ENCODE data around the gene SPATA2L.
A peak's percentile ranks its signal among the peaks of the same experiment; 100 is the strongest.

The SPATA2L gene

GRCh38 chr16:89729863-89730593, 28.5 kb upstream of the SPATA2L start:
- no peak for DNase-seq

GRCh38 chr16:89729293-89729692, 27.8 kb upstream of the SPATA2L start:
- no peak for DNase-seq

DNA sequence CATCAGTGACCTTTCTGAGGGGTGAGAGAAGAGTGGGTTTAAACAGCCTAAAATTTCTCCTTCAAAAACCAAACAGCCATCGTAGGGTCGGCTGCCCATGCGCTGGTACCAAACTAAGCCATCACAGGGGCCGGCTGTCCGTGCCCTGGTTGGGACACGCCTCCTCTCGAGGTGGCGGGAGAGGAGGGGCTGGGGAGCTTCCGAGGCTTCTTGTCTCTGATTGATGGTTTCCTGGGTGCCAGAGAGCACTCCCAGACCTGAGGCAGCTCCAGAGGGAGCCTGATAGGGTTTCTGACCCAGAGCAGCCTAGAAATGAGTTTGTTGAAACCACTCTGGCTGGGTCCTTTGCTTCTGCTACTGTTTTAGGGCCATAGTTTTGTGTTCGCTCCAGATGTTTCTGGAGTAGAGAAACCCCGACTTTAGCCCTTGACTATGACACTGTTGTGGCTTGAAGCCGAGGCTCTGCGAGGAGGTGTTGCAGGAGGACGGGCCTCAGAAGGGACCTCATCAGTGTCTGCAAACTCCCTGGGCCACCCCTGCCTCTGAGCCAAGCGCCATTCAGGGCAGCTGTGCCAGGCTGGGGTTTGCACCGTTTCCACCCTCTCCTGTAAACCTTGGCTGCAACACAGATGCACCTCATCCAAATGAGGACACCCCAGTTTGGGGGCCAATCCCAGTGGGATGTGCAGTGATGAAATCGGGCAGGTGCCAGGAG, 26.1 kb upstream of the SPATA2L start:
- DNase-seq, result no peak

GRCh38 chr16:89723279-89724250, 22.1 kb upstream of the SPATA2L start:
- DNase-seq, result peak; percentile 27 to 99 (median 94)

DNA sequence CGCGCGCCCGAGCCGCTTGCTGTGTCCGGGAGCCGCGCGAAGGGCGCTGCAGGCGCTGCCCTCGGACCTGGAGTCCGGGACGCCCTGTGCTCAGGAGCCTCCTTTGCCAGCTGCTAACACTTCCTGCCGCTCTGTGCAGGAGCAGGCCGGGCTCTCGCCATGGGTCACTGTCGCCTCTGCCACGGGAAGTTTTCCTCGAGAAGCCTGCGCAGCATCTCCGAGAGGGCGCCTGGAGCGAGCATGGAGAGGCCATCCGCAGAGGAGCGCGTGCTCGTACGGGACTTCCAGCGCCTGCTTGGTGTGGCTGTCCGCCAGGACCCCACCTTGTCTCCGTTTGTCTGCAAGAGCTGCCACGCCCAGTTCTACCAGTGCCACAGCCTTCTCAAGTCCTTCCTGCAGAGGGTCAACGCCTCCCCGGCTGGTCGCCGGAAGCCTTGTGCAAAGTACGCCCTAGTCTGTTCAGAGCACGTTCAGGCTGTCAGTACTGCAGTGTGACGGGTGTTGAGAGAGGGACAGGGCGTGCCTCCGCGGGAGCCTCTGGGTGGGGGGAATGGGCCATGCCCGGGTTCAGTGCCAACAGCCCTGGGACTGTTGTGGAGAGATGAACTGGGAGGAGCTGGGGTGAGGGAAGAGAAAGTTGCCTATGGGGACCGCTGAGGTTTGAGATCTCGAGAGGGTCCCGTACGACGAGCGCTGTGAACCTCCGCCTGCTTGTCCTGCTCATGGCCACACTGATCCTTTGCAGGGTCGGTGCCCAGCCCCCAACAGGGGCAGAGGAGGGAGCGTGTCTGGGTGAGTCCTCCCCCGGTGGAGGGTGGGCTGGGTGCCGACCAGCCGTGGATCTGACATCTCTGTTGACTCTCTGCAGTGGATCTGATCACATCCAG, 21.1 kb upstream of the SPATA2L start:
- DNase-seq, result peak in 41 of 56 donors; percentile 17 to 69 (median 39)

- peak in 24 of 56 donors; percentile 19 to 67 (median 38) for DNase-seq
Measured at GRCh38 chr16:89721546-89722391, 20.3 kb upstream of the SPATA2L start.

- peak in 55 of 56 donors; percentile 36 to 95 (median 81) for DNase-seq
Measured at GRCh38 chr16:89720813-89721545, 19.5 kb upstream of the SPATA2L start, which contains the start of the genes VPS9D1 and ZNF276. VPS9D1 (minus strand) TSS chr16:89720898; CDS start chr16:89720861, 37 bp downstream. ZNF276 (plus strand) TSS chr16:89721537; CDS start chr16:89721641, 104 bp downstream.

DNA sequence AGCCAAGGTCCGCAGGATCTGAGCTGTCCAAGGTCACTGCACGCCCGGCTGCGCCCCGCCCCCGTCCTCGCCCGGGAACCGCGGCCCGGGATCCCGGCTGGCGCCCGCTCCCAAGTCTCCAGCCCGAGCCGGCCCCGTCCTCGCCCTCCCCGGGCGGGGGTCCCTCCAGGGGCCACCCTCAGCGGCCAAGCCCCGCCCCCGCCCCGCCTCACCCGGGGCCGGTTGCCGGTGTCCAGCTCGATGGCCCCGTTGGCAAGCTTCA, 19.0 kb upstream of the SPATA2L start:
- peak in 17 of 56 donors; percentile 24 to 84 (median 68) for DNase-seq

GRCh38 chr16:89717688-89718505, 16.4 kb upstream of the SPATA2L start:
- no peak for DNase-seq

GRCh38 chr16:89716916-89717687, 15.6 kb upstream of the SPATA2L start:
- no peak for DNase-seq

- no peak for DNase-seq
Measured at GRCh38 chr16:89716493-89716892, 15.0 kb upstream of the SPATA2L start.

DNA sequence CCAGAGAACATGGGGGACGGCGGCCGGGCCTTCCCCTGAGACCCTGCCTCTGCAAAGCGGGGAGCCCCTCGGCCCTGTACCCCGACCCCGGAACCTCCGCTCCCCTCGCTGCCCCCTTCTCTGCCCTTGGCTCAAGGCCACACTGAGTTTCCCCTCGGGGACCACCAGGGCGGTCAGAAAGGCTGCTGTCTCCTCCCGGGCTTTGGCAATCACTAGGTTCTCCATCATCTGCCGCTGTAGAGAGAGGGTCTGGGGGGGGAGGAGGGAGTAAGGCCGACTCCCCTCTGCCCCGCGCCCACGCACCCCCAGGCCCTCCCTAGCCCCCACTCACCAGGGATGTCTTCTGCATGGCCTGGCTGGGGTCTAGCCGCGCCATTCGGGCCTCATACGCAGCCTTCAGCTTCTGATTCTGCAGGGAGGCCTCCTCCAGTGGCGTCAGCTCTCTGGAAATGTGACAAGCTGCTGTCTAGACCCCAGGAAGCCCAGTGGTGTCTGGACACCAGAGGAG, 10.8 kb upstream of the SPATA2L start:
- no peak for DNase-seq

GRCh38 chr16:89711601-89712273, 10.2 kb upstream of the SPATA2L start:
- peak in 4 of 56 donors; percentile 18 to 49 (median 42) for DNase-seq

DNA sequence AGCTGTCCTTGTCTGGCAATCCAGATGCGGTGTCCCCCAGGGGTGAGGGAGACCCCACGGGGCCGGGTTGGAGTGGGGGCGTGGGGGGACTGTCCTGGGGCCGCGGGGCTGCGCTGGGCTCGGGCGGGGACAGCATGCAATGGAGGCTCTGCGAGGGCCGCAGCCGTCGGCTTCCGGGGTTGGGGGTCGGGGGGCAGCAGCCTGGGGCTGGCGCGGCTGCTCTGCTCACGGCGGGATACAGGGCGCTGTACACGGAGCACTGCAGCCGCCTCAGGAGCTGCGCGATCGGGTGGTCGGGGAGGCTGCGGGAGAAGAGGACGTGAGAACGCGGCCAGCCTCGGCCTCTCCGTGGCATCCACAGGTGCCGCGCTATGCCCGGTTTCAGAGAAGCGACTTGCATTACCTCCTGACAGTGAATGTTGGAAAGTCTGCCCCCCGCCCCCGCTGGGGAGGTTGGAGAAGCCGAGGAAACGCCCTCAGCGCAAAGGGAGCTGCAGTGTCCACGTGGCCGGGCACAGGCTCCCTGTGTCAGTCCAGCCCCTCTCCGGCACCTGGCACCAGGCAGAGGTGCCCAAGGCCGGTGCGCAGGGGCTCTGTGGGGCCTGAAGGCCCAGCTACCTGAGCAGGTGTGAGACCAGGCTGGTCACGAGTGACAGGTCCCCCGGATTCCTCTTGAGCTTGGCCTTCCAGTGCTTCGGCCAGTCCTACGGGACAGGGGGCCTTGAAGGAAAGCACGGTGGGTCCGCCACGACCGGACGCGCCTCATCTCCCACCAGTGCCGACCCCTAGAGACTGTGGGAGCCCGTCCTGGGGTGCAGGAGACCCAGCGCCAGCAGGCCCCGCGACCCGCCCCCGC, 9.4 kb upstream of the SPATA2L start:
- no peak for DNase-seq

DNA sequence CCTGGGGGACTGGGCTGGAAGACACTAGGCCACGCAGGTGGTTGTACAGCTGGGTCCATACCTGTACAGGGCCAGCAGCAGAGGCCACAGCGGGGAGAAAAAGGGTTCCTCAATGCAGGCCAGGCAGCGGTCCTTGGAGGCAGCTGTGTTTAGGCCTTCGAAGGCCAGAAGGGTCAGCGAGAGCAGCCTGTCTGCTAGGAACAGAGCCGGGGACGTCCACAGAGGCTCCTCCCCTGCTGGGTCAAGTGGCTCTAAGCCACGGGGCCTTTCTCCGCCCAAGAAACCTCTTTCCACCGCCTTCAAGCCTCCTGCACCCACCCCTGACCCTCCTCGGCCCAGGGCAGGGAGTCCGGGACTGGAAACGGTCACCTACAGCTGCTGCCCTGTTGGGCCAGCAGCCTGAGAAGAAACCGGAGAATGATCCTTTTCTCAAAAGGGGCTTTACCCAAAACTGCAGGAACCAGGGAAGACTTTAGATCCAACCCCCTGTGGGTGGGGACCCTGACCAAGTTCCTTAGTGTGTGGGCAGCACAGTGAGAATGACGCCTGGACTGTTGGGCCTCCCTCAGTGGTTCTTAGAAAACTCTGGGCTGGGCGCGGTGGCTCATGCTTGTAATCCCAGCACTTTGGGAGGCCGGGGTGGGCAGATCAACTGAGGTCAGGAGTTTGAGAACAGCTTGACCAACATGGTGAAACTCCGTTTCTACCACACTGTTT, 8.4 kb upstream of the SPATA2L start:
- DNase-seq, result no peak
